IMR-90 (cell line): Measurements from ENCODE around the gene MAP7D1. TPM values are rescaled to one million over a fixed set of nuclear protein-coding genes. Genes with fewer than 3 reads are reported as not detected.
A peak's percentile ranks its signal among the peaks of the same experiment; 100 is the strongest.

Experiments
- ATAC-seq: fragments of 200-7000 bp; cut with Tn5 transposase; 2 replicates; pipeline ENCODE4 v1.9.1; 2020; ENCODE audit warnings: low read depth, mild to moderate bottlenecking, moderate library complexity
- BruUV-seq: library from RNA; stranded (reverse); fragments of 400-500 nt; replicated peaks from 2 replicates; lab custom pipeline; 2021; lab: Mats Ljungman, UMichigan
- CTCF ChIA-PET: fragments of 300-600 bp; formaldehyde crosslinking; extraction: SDS; loops from one replicate; lab custom pipeline; 2021; ENCODE audit warnings: antibody characterized with exemption; lab: Yijun Ruan, JAX
- POLR2A ChIA-PET: fragments of 300-600 bp; sonication (Branson Sonifier 250); formaldehyde crosslinking; loops from one replicate; lab custom pipeline; 2022; ENCODE audit warnings: antibody characterized with exemption; ENCODE audit not compliant: unreplicated experiment; lab: Charles Lee
- DNase-seq: peaks from one replicate; pipeline ENCODE4 v3.0.0; 2013
- H2AFZ ChIP-seq: replicated peaks from 2 replicates; pipeline ENCODE3; 2013; ENCODE audit warnings: low read length, mild to moderate bottlenecking; ENCODE audit not compliant: poor library complexity
- H2AK5ac ChIP-seq: 2 replicates; pipeline ENCODE4 v1.6.1; 2013; ENCODE audit warnings: low read depth, low read length, inconsistent platforms
- H2AK9ac ChIP-seq: replicated peaks from 2 replicates; pipeline ENCODE3; 2013; ENCODE audit warnings: mild to moderate bottlenecking, low read depth, low read length, moderate library complexity; ENCODE audit not compliant: poor library complexity
- H2BK120ac ChIP-seq: 2 replicates; pipeline ENCODE4 v1.6.1; 2013; ENCODE audit warnings: low read depth, low read length, inconsistent platforms
- H2BK15ac ChIP-seq: 3 replicates; pipeline ENCODE4 v1.6.1; 2013; ENCODE audit warnings: low read depth, low read length, inconsistent platforms
- H2BK20ac ChIP-seq: 2 replicates; pipeline ENCODE4 v1.6.1; 2013; ENCODE audit warnings: low read depth, mild to moderate bottlenecking, inconsistent platforms, low read length, moderate library complexity
- H2BK5ac ChIP-seq: 2 replicates; pipeline ENCODE4 v1.6.1; 2013; ENCODE audit warnings: mild to moderate bottlenecking, low read depth, low read length, inconsistent platforms; ENCODE audit not compliant: poor library complexity, severe bottlenecking
- H3K14ac ChIP-seq: replicated peaks from 2 replicates; pipeline ENCODE4 v1.6.1; 2013; ENCODE audit warnings: low read depth, low read length, inconsistent platforms
- H3K18ac ChIP-seq: 2 replicates; pipeline ENCODE4 v1.6.1; 2013; ENCODE audit warnings: low read depth, low read length, control low read depth
- H3K23ac ChIP-seq: 2 replicates; pipeline ENCODE4 v1.6.1; 2013; ENCODE audit warnings: low read depth, low read length, inconsistent platforms
- H3K27ac ChIP-seq: 2 replicates; pipeline ENCODE4 v1.5.1; 2013; ENCODE audit warnings: mild to moderate bottlenecking, control low read depth, low read length; ENCODE audit not compliant: insufficient read depth
- H3K27me3 ChIP-seq: 2 replicates; pipeline ENCODE4 v1.6.1; 2013; ENCODE audit warnings: low read length; ENCODE audit not compliant: control insufficient read depth, insufficient read depth
- H3K36me3 ChIP-seq: 2 replicates; pipeline ENCODE4 v1.6.1; 2013; ENCODE audit warnings: low read length, mixed read lengths; ENCODE audit not compliant: control insufficient read depth, insufficient read depth
- H3K4ac ChIP-seq: 2 replicates; pipeline ENCODE4 v1.6.1; 2013; ENCODE audit warnings: low read depth, low read length, inconsistent platforms
- H3K4me1 ChIP-seq: 2 replicates; pipeline ENCODE4 v1.6.1; 2013; ENCODE audit warnings: low read length, mixed read lengths; ENCODE audit not compliant: control insufficient read depth, insufficient read depth
- H3K4me2 ChIP-seq: 2 replicates; pipeline ENCODE4 v1.6.1; 2013; ENCODE audit warnings: low read depth, mild to moderate bottlenecking, control low read depth, low read length, moderate library complexity
- H3K4me3 ChIP-seq: 2 replicates; pipeline ENCODE4 v1.5.1; 2013; ENCODE audit warnings: low read depth, mild to moderate bottlenecking, control low read depth, low read length, moderate library complexity; ENCODE audit not compliant: insufficient read depth
- H3K56ac ChIP-seq: 2 replicates; pipeline ENCODE4 v1.6.1; 2013; ENCODE audit warnings: low read length, inconsistent platforms; ENCODE audit not compliant: insufficient read depth; ENCODE audit errors: extremely low read depth
- H3K79me1 ChIP-seq, 2 experiments: 2 replicates each; pipeline ENCODE4 v1.6.1; 2013; ENCODE audit warnings: low read length in 2 of 2, inconsistent platforms in 1 of 2, low read depth in 1 of 2
- H3K9ac ChIP-seq: 2 replicates; pipeline ENCODE4 v1.6.1; 2013; ENCODE audit warnings: low read depth, low read length, control low read depth
- H3K9me1 ChIP-seq: 2 replicates; pipeline ENCODE4 v1.6.1; 2013; ENCODE audit warnings: low read length, inconsistent platforms; ENCODE audit not compliant: insufficient read depth
- H3K9me3 ChIP-seq: 2 replicates; pipeline ENCODE4 v1.6.1; 2013; ENCODE audit warnings: low read length; ENCODE audit not compliant: control insufficient read depth, insufficient read depth
- H4K20me1 ChIP-seq: 2 replicates; pipeline ENCODE4 v1.6.1; 2013; ENCODE audit warnings: low read length, inconsistent platforms; ENCODE audit not compliant: insufficient read depth
- H4K5ac ChIP-seq: 2 replicates; pipeline ENCODE4 v1.6.1; 2013; ENCODE audit warnings: mild to moderate bottlenecking, low read depth, low read length, control low read depth
- H4K8ac ChIP-seq, 2 experiments: 2 replicates each; pipeline ENCODE4 v1.6.1; 2013; ENCODE audit warnings: low read depth in 2 of 2, low read length in 2 of 2, control low read depth in 1 of 2, inconsistent platforms in 1 of 2
- H4K91ac ChIP-seq: 2 replicates; pipeline ENCODE4 v1.6.1; 2013; ENCODE audit warnings: low read depth, low read length, inconsistent platforms; ENCODE audit not compliant: insufficient read depth
- BHLHE40 ChIP-seq: fragments of 150-350 bp; IDR thresholded peaks from 2 replicates; pipeline ENCODE4 v1.6.1; 2016; ENCODE audit warnings: mild to moderate bottlenecking, low read depth, low read length
- CHD1 ChIP-seq: IDR thresholded peaks from 2 replicates; pipeline ENCODE4 v1.6.1; 2012; ENCODE audit warnings: low read depth, low read length, improper control_type of control experiment
- FOS ChIP-seq: fragments of 150-350 bp; IDR thresholded peaks from 2 replicates; pipeline ENCODE4 v1.6.1; 2016; ENCODE audit warnings: low read depth, low read length
- MAZ ChIP-seq: IDR thresholded peaks from 2 replicates; pipeline ENCODE4 v1.6.1; 2012; ENCODE audit warnings: low read depth, mild to moderate bottlenecking, low read length, improper control_type of control experiment, moderate library complexity, borderline replicate concordance
- MXI1 ChIP-seq: IDR thresholded peaks from 2 replicates; pipeline ENCODE4 v1.6.1; 2012; ENCODE audit warnings: low read depth, mild to moderate bottlenecking, low read length, moderate library complexity, borderline replicate concordance
- NFE2L2 ChIP-seq: fragments of 150-350 bp; IDR thresholded peaks from 2 replicates; pipeline ENCODE4 v1.6.1; 2016; ENCODE audit warnings: low read depth, mild to moderate bottlenecking, low read length
- POLR2A ChIP-seq: IDR thresholded peaks from 2 replicates; pipeline ENCODE4 v1.6.1; 2012; ENCODE audit warnings: mild to moderate bottlenecking, low read depth, low read length
- RCOR1 ChIP-seq: IDR thresholded peaks from 2 replicates; pipeline ENCODE4 v1.6.1; 2012; ENCODE audit warnings: mild to moderate bottlenecking, low read length, improper control_type of control experiment; ENCODE audit not compliant: insufficient replicate concordance
- RFX5 ChIP-seq: IDR thresholded peaks from 2 replicates; pipeline ENCODE4 v1.8.0; 2012; ENCODE audit warnings: low read depth, mild to moderate bottlenecking, low read length, moderate library complexity
- WGBS, 2 experiments: methylation state at CpG; one replicate each; pipeline versions ENCODE4 v1.1.5 to v1.1.7; 2013; ENCODE audit warnings: missing lambda C conversion rate in 2 of 2; ENCODE audit not compliant: insufficient read length in 1 of 2; ENCODE audit errors: extremely low coverage in 2 of 2; 5-methylcytosine and 5-hydroxymethylcytosine counted together
- dilution Hi-C: fragments of 300-500 bp; cut with HindIII; formaldehyde crosslinking; loops from one replicate; pipeline ENCODE4 v1.14.3; 2018; ENCODE audit warnings: low sequenced_read_pairs; ENCODE audit not compliant: unreplicated experiment
- in situ Hi-C: fragments of 300-500 bp; cut with MboI; formaldehyde crosslinking; loops from 3 replicates; pipeline ENCODE4 v1.14.3; 2019; ENCODE audit warnings: low sequenced_read_pairs, inconsistent platforms, mixed read lengths
- intact Hi-C: fragments of 100-400 bp; cut with micrococcal nuclease; formaldehyde crosslinking; loops from 2 replicates; pipeline ENCODE4 v1.10.0; 2022
- polyA plus RNA-seq, 3 experiments: library from polyadenylated mRNA; depleted of rRNA; stranded (reverse); fragments of >200 nt; gene quantifications; 2 replicates each; pipeline ENCODE4 v1.2.3, GENCODE V29; 2012; ENCODE audit warnings: low replicate concordance in 1 of 3
- total RNA-seq: library from RNA; depleted of rRNA; stranded (reverse); fragments of >200 nt; gene quantifications from 2 replicates; pipeline ENCODE4 v1.2.3, GENCODE V29; 2012
- TF ChIP-seq, protein P1 (sequence below): fragments of 150-350 bp; IDR thresholded peaks from 2 replicates; pipeline ENCODE4 v1.6.1; 2017; ENCODE audit warnings: mild to moderate bottlenecking, antibody characterized with exemption, low read length, low read depth

MAP7D1 gene
- total and polyA plus RNA-seq, 2 of the 4 experiments (the other 2 are of a cell fraction) = 32.3 to 81.9 TPM

- Histone ChIP-seq H3K4me1 (peaks cover 16% of the 10 kb centered on the region), H2AFZ (peak overlapping the region; percentile 29), H3K18ac (peak overlapping the region; percentile 17; the same call in 1 of the 2 replicates), H2AK9ac (peak overlapping the region; percentile 69), H3K27me3 (no peaks in the 10 kb centered on the region), H3K4ac (0 out of 2 replicates have a peak overlapping the region, but pooled peaks have one; percentile 29), H3K36me3 (no peaks in the 10 kb centered on the region), H4K91ac (no peak overlapping the region), H2AK5ac (peak overlapping the region; percentile 43; the same call in 1 of the 2 replicates), H3K9ac (no peak overlapping the region), H3K79me1 (no peaks in the 10 kb centered on the region), H3K14ac (peak overlapping the region; percentile 80; the same call in 1 of the 2 replicates), H2BK120ac (peak overlapping the region; percentile 14; the same call in 1 of the 2 replicates), H3K4me2 (no peak overlapping the region), H3K9me3 (no peaks in the 10 kb centered on the region), H4K5ac (peak overlapping the region; percentile 20; the same call in 1 of the 2 replicates), H4K20me1 (no peaks in the 10 kb centered on the region), H3K56ac (no peak overlapping the region), H2BK20ac (peak overlapping the region; percentile 51; the same call in 1 of the 2 replicates), H3K27ac (peak overlapping the region; percentile 15; the same call in 1 of the 2 replicates), H3K23ac (no peak overlapping the region), H2BK15ac (0 out of 3 replicates have a peak overlapping the region, but pooled peaks have one; percentile 36), H3K9me1 (peaks cover 9% of the 10 kb centered on the region), H3K4me3 (no peak overlapping the region), H2BK5ac (no peak overlapping the region), H4K8ac (peak overlapping the region in 1 of 2 experiments; percentile 2; a peak in 2 of 4 replicates)
- DNase-seq (no peak), ATAC-seq (no peak)
- 60% methylated on average over 1 of the region's 6 CpGs; no CpG with 5 or more reads in 1 of the 2 experiments for WGBS, 2 experiments
- TF ChIP-seq MAZ (no peak), POLR2A (no peak), CHD1 (no peak), RCOR1 (no peak), BHLHE40 (no peak), MXI1 (no peak), RFX5 (no peak), FOS (no peak), NFE2L2 (no peak)
- TF ChIP-seq, protein P1, sequence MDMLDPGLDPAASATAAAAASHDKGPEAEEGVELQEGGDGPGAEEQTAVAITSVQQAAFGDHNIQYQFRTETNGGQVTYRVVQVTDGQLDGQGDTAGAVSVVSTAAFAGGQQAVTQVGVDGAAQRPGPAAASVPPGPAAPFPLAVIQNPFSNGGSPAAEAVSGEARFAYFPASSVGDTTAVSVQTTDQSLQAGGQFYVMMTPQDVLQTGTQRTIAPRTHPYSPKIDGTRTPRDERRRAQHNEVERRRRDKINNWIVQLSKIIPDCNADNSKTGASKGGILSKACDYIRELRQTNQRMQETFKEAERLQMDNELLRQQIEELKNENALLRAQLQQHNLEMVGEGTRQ = no peak
- ChIA-PET POLR2A (no interaction called here), CTCF (no interaction called here)
- no TSS peak for BruUV-seq
- intact Hi-C loops = loop anchor here (5.0 kb wide), 1 partner anchor 47 kb away; the partner anchor contains the start of gene MAP7D1
- dilution Hi-C loops = no loop called here
- in situ Hi-C loops = no loop called here
Measured at GRCh38 chr1:36204347-36204909, 48.5 kb downstream of the MAP7D1 start.
